Trophoblast cell (in vitro differentiated cells and primary cell): Measurements from ENCODE around the gene DPP9.

Experiments
- DNase-seq, 2 donors: peaks; one replicate each; pipeline ENCODE4 v3.0.0-alpha.2; 2016
- H2AFZ ChIP-seq: 2 replicates; pipeline ENCODE4 v1.6.1; 2013; ENCODE audit warnings: low read length, moderate library complexity, mild to moderate bottlenecking; ENCODE audit not compliant: insufficient read depth, poor library complexity
- H2AK5ac ChIP-seq: 2 replicates; pipeline ENCODE4 v1.6.1; 2013; ENCODE audit warnings: mild to moderate bottlenecking, low read length
- H2BK120ac ChIP-seq: 2 replicates; pipeline ENCODE4 v1.6.1; 2013; ENCODE audit warnings: low read length, mild to moderate bottlenecking, moderate library complexity; ENCODE audit not compliant: insufficient read depth, poor library complexity
- H2BK12ac ChIP-seq: 2 replicates; pipeline ENCODE4 v1.6.1; 2013; ENCODE audit warnings: mild to moderate bottlenecking, low read length, moderate library complexity
- H2BK5ac ChIP-seq: 2 replicates; pipeline ENCODE4 v1.6.1; 2013; ENCODE audit warnings: low read length, low read depth, moderate library complexity, mild to moderate bottlenecking; ENCODE audit not compliant: poor library complexity
- H3K14ac ChIP-seq: 2 replicates; pipeline ENCODE4 v1.6.1; 2013; ENCODE audit warnings: mild to moderate bottlenecking, low read length
- H3K18ac ChIP-seq: 2 replicates; pipeline ENCODE4 v1.6.1; 2013; ENCODE audit warnings: mild to moderate bottlenecking, low read length
- H3K23ac ChIP-seq: 2 replicates; pipeline ENCODE4 v1.6.1; 2013; ENCODE audit warnings: low read length
- H3K27ac ChIP-seq: 2 replicates; pipeline ENCODE4 v1.5.1; 2013; ENCODE audit warnings: low read depth, mild to moderate bottlenecking, inconsistent platforms, low read length, moderate library complexity
- H3K27me3 ChIP-seq: 2 replicates; pipeline ENCODE4 v1.6.1; 2013; ENCODE audit warnings: inconsistent platforms, mild to moderate bottlenecking, low read length, moderate library complexity; ENCODE audit not compliant: insufficient read depth
- H3K36me3 ChIP-seq, 2 experiments: 1 replicate in 1 of 2; 2 replicates in 1 of 2; pipeline ENCODE4 v1.6.1; 2013; ENCODE audit warnings: low read length in 2 of 2, mild to moderate bottlenecking in 2 of 2, moderate library complexity in 1 of 2; ENCODE audit not compliant: insufficient read depth in 2 of 2, control insufficient read depth in 1 of 2
- H3K4ac ChIP-seq: 2 replicates; pipeline ENCODE4 v1.6.1; 2013; ENCODE audit warnings: low read depth, mild to moderate bottlenecking, low read length, moderate library complexity
- H3K4me1 ChIP-seq, 2 experiments: 1 replicate in 1 of 2; 2 replicates in 1 of 2; pipeline ENCODE4 v1.6.1; 2013; ENCODE audit warnings: low read length in 2 of 2, mild to moderate bottlenecking in 2 of 2, moderate library complexity in 1 of 2; ENCODE audit not compliant: insufficient read depth in 2 of 2, control insufficient read depth in 1 of 2
- H3K4me2 ChIP-seq: 2 replicates; pipeline ENCODE4 v1.6.1; 2013; ENCODE audit warnings: inconsistent platforms, mild to moderate bottlenecking, low read length, moderate library complexity
- H3K4me3 ChIP-seq: 2 replicates; pipeline ENCODE4 v1.5.1; 2013; ENCODE audit warnings: mild to moderate bottlenecking, low read depth, low read length, inconsistent platforms
- H3K79me1 ChIP-seq: one replicate; pipeline ENCODE4 v1.6.1; 2013; ENCODE audit warnings: low read length
- H3K79me2 ChIP-seq: 2 replicates; pipeline ENCODE4 v1.6.1; 2013; ENCODE audit warnings: low read length, mild to moderate bottlenecking; ENCODE audit not compliant: control insufficient read depth, insufficient read depth, poor library complexity
- H3K9ac ChIP-seq: 2 replicates; pipeline ENCODE4 v1.6.1; 2013; ENCODE audit warnings: mild to moderate bottlenecking, low read length
- H3K9me3 ChIP-seq: 2 replicates; pipeline ENCODE4 v1.6.1; 2013; ENCODE audit warnings: low read depth, mild to moderate bottlenecking, control low read depth, inconsistent platforms, low read length; ENCODE audit not compliant: insufficient read depth
- H4K12ac ChIP-seq: 2 replicates; pipeline ENCODE4 v1.6.1; 2013; ENCODE audit warnings: low read depth, mild to moderate bottlenecking, low read length, moderate library complexity
- H4K8ac ChIP-seq: 2 replicates; pipeline ENCODE4 v1.6.1; 2013; ENCODE audit warnings: low read depth, mild to moderate bottlenecking, low read length, moderate library complexity
- H4K91ac ChIP-seq: one replicate; pipeline ENCODE4 v1.6.1; 2013; ENCODE audit warnings: low read depth, mild to moderate bottlenecking, low read length, moderate library complexity
- WGBS: extraction: QIAGEN DNeasy Blood & Tissue Kit; methylation state at CpG from one replicate; pipeline ENCODE4 v1.1.7; 2013; ENCODE audit warnings: missing lambda C conversion rate; ENCODE audit not compliant: insufficient read length, insufficient coverage; ENCODE audit errors: extremely low coverage; 5-methylcytosine and 5-hydroxymethylcytosine counted together

Gene DPP9

GRCh38 chr19:4707956-4708650, 15.5 kb downstream of the DPP9 start:
- Histone ChIP-seq H3K27me3 (no peaks in the 10 kb centered on the region), H3K79me2 (no peaks in the 10 kb centered on the region), H3K4me3 (no peak overlapping the region), H3K18ac (peak overlapping the region; percentile 33), H4K12ac (no peak overlapping the region), H2BK12ac (no peak overlapping the region), H4K91ac (no peak overlapping the region), H4K8ac (no peak overlapping the region), H3K27ac (no peak overlapping the region), H2BK120ac (no peak overlapping the region), H3K79me1 (no peaks in the 10 kb centered on the region), H2AK5ac (no peak overlapping the region), H3K36me3 (peaks cover 68% of the 10 kb centered on the region in 2 experiments), H3K4me1 (no peaks in the 10 kb centered on the region), H2AFZ (no peak overlapping the region), H2BK5ac (no peak overlapping the region), H3K9me3 (peaks cover 2% of the 10 kb centered on the region), H3K4ac (no peak overlapping the region), H3K9ac (no peak overlapping the region), H3K4me2 (no peak overlapping the region), H3K23ac (no peak overlapping the region), H3K14ac (no peak overlapping the region)
- peak; percentile 37 to 40 for DNase-seq
- no CpG with 5 or more reads among the region's 10 CpGs for WGBS

- Histone ChIP-seq H2BK120ac (no peak overlapping the region), H4K12ac (no peak overlapping the region), H2BK12ac (no peak overlapping the region), H3K23ac (no peak overlapping the region), H3K9me3 (no peaks in the 10 kb centered on the region), H4K91ac (no peak overlapping the region), H3K27me3 (no peaks in the 10 kb centered on the region), H3K79me2 (no peaks in the 10 kb centered on the region), H3K36me3 (peaks cover 67 to 68% of the 10 kb centered on the region in 2 experiments), H3K14ac (no peak overlapping the region), H2BK5ac (no peak overlapping the region), H3K4me2 (no peak overlapping the region), H3K9ac (no peak overlapping the region), H3K4me1 (no peaks in the 10 kb centered on the region), H3K27ac (no peak overlapping the region), H2AK5ac (no peak overlapping the region), H4K8ac (no peak overlapping the region), H3K4me3 (no peak overlapping the region), H3K18ac (no peak overlapping the region), H3K79me1 (no peaks in the 10 kb centered on the region), H3K4ac (no peak overlapping the region), H2AFZ (no peak overlapping the region)
- DNase-seq = no peak
- whole genome bisulfite sequencing = no CpG with 5 or more reads among the region's 12 CpGs
Observed at GRCh38 chr19:4707322-4707721, 16.3 kb downstream of the DPP9 start.

DNA sequence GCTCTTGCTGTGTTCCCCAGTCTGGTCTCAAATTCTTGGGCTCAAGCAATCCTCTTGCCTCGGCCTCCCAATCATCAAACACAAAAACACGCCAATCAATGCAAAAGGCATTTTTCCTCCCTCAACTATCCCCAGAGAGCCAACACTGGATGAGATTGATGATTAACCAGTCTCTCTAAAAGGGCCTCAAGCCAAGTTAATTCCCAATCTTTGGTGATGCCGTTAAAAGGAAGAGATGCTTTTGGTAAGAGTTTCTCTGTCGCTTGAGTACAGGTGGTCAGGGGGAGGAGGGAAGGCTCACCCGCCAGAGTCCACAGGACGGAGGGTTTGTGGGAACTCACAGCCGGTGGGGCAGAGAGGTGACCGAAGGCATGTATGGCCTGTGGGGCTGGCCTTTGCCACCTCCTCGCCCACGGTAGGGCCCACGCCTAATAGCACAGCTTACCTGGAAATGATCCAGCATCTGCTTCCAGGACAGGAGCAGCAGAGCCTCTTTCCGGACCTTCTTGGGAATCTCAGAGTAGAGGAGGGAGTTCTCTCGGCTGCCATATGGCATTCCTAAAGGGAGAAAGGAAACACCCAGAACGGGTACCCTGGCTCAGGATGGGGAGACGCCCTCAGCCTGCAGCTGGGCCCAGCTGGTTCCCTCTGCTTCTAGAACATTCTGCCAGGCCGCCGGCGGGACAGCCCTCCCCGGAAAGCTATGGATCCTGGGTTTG, 18.1 kb downstream of the DPP9 start:
- Histone ChIP-seq H3K14ac (no peak overlapping the region), H3K79me1 (no peaks in the 10 kb centered on the region), H3K23ac (no peak overlapping the region), H2BK12ac (no peak overlapping the region), H4K91ac (no peak overlapping the region), H3K79me2 (no peaks in the 10 kb centered on the region), H3K4me2 (no peak overlapping the region), H3K9ac (no peak overlapping the region), H3K4ac (no peak overlapping the region), H2AK5ac (no peak overlapping the region), H3K4me1 (no peaks in the 10 kb centered on the region), H3K4me3 (no peak overlapping the region), H3K27me3 (no peaks in the 10 kb centered on the region), H4K8ac (no peak overlapping the region), H2AFZ (no peak overlapping the region), H2BK5ac (no peak overlapping the region), H3K27ac (no peak overlapping the region), H3K36me3 (peaks cover 69 to 70% of the 10 kb centered on the region in 2 experiments), H3K18ac (no peak overlapping the region), H4K12ac (no peak overlapping the region), H3K9me3 (no peaks in the 10 kb centered on the region), H2BK120ac (no peak overlapping the region)
- WGBS = no CpG with 5 or more reads among the region's 19 CpGs
- no peak for DNase-seq

DNA sequence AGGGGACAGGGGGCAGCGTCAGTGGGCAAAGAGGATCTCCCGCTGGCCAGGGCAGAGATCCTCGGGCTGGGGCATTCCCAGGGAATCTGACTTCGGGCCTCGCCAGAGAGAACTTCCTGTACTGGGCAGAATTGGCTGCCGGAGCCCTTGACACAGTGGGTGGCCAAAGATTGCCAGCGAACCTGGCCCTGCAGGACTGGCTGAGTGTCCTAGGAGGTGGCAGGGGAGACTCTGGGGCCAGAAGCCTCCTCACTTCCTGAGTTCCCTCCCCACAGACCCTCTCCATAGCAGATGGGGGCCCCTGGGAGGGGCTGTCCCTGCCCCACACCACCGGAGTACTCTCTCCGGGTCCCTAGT, 19.3 kb downstream of the DPP9 start:
- Histone ChIP-seq H3K4me2 (no peak overlapping the region), H2BK12ac (no peak overlapping the region), H3K9me3 (no peaks in the 10 kb centered on the region), H3K4ac (no peak overlapping the region), H4K91ac (no peak overlapping the region), H3K27me3 (no peaks in the 10 kb centered on the region), H3K18ac (no peak overlapping the region), H3K27ac (no peak overlapping the region), H3K36me3 (peaks cover 70 to 71% of the 10 kb centered on the region in 2 experiments), H2BK5ac (no peak overlapping the region), H4K8ac (no peak overlapping the region), H3K4me3 (no peak overlapping the region), H2AK5ac (no peak overlapping the region), H3K4me1 (no peaks in the 10 kb centered on the region), H2AFZ (no peak overlapping the region), H3K23ac (no peak overlapping the region), H2BK120ac (no peak overlapping the region), H3K14ac (no peak overlapping the region), H3K9ac (no peak overlapping the region), H4K12ac (no peak overlapping the region), H3K79me2 (no peaks in the 10 kb centered on the region), H3K79me1 (no peaks in the 10 kb centered on the region)
- no CpG with 5 or more reads among the region's 9 CpGs for WGBS
- DNase-seq = no peak
